ENCODE results near the gene CDS2. TPM values are rescaled to one million over a fixed set of nuclear protein-coding genes. Genes with fewer than 3 reads are reported as not detected.

The CDS2 gene
- total RNA-seq, 1 experiment from 2014 or later, result 37.5 TPM

- no peak for DNase-seq (ENCODE audit: low read depth, low spot score)
- no peak overlapping the region for H3K27ac ChIP-seq (ENCODE audit: low read depth, low read length)
- TF ChIP-seq, protein P1, sequence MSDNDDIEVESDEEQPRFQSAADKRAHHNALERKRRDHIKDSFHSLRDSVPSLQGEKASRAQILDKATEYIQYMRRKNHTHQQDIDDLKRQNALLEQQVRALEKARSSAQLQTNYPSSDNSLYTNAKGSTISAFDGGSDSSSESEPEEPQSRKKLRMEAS (IDR thresholded peaks at IDR 0.05), result no peak
- TF ChIP-seq EGR1 (IDR thresholded peaks at IDR 0.05; ENCODE audit: low read depth) (no peak), POLR2AphosphoS5 (IDR thresholded peaks at IDR 0.05; ENCODE audit: low read depth, low read length) (no peak), ATF3 (IDR thresholded peaks at IDR 0.05) (no peak), YY1 (IDR thresholded peaks at IDR 0.05; ENCODE audit: extremely low read depth, insufficient replicate concordance, low read depth, low read length) (no peak), EZH2phosphoT487 (IDR thresholded peaks at IDR 0.05; ENCODE audit: borderline replicate concordance) (no peak), RAD21 (IDR thresholded peaks at IDR 0.05; ENCODE audit: low read depth) (no peak), SRF (IDR thresholded peaks at IDR 0.05; ENCODE audit: low read depth) (no peak), SIN3A (IDR thresholded peaks at IDR 0.05; ENCODE audit: low read depth) (no peak), ELF1 (IDR thresholded peaks at IDR 0.05; ENCODE audit: borderline replicate concordance, low read depth) (no peak)
- H4K20me1 ChIP-seq (ENCODE audit: insufficient read depth), result no peaks in the 10 kb centered on the region
- intact Hi-C loops (cut with micrococcal nuclease), result no loop called here
- no peaks in the 10 kb centered on the region for H3K27me3 ChIP-seq (ENCODE audit: insufficient read depth, low read length)
- no peak overlapping the region for H3K4me2 ChIP-seq (ENCODE audit: low read length)
- H3K4me3 ChIP-seq (replicated peaks in 1 of 2; ENCODE audit: low read depth in 1 of 2, low read length in 2 of 2), result no peak overlapping the region
- H3K36me3 ChIP-seq (ENCODE audit: control insufficient read depth in 1 of 2, insufficient read depth in 2 of 2, low read length in 2 of 2), result peaks cover 0 to 4% of the 10 kb centered on the region in 2 experiments; a peak in 1 of 4 replicates
- no peaks in the 10 kb centered on the region for H3K79me2 ChIP-seq (ENCODE audit: insufficient read depth, low read length)
- H3K9me2 ChIP-seq (ENCODE audit: insufficient read depth), result no peaks in the 10 kb centered on the region
- H2AFZ ChIP-seq (ENCODE audit: low read depth, low read length, poor library complexity, severe bottlenecking), result no peak overlapping the region
- BruUV-seq (replicated peaks), result no TSS peak
- ChIA-PET POLR2A (no interaction called here), RAD21 (ENCODE audit: low non-redundant PET in 1 of 2, low total read pairs in 2 of 2, uncharacterized antibody in 2 of 2, unreplicated experiment in 2 of 2) (no interaction called here), CTCF (no interaction called here)
- H3K4me1 ChIP-seq (ENCODE audit: control insufficient read depth in 1 of 2, insufficient read depth in 2 of 2, low read length in 2 of 2), result peaks cover 0 to 5% of the 10 kb centered on the region in 2 experiments; a peak in 1 of 4 replicates
- no peaks in the 10 kb centered on the region for H3K9me3 ChIP-seq (ENCODE audit: control insufficient read depth in 1 of 2, insufficient read depth in 1 of 2, low read depth in 1 of 2, low read length in 2 of 2)
- ATAC-seq, result no peak
- H3K9ac ChIP-seq (ENCODE audit: low read length), result no peak overlapping the region
Observed at GRCh38 chr20:5178046-5178445, 51.2 kb downstream of the CDS2 start.

DNA sequence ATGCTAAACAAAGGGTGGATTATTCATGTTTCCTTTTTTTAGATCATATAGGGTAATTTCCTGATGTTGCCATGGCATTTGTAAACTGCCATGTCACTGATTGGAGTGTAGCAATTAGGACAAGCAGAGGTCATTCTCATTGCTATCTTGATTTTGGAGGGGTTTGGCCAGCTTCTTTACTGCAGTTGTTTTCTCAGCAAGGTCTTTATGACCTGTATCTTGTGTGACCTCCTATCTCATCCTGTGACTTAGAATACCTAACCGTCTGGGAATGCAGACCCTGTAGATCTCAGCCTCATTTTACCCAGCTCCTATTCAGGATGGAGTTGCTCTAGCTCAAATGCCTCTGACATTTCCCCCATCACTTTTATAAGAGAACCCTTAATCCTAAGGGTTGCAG is 53.6 kb downstream of the CDS2 start:
- peaks cover 0 to 5% of the 10 kb centered on the region in 2 experiments; a peak in 1 of 4 replicates for H3K4me1 ChIP-seq (ENCODE audit: control insufficient read depth in 1 of 2, insufficient read depth in 2 of 2, low read length in 2 of 2)
- ChIA-PET RAD21 (ENCODE audit: low non-redundant PET in 1 of 2, low total read pairs in 2 of 2, uncharacterized antibody in 2 of 2, unreplicated experiment in 2 of 2) (no interaction called here), CTCF (interaction anchor here (1.3 to 1.7 kb wide), 2 partner anchors 10 to 11 kb away, joined by 3 to 6 read pairs; no protein-coding TSS in a partner anchor), POLR2A (no interaction called here)
- H3K36me3 ChIP-seq (ENCODE audit: control insufficient read depth in 1 of 2, insufficient read depth in 2 of 2, low read length in 2 of 2), result peaks cover 2 to 4% of the 10 kb centered on the region in 2 experiments; a peak in 3 of 4 replicates
- H4K20me1 ChIP-seq (ENCODE audit: insufficient read depth), result no peaks in the 10 kb centered on the region
- no TSS peak for BruUV-seq (replicated peaks)
- TF ChIP-seq EGR1 (IDR thresholded peaks at IDR 0.05; ENCODE audit: low read depth), result no peak
- no peak for TF ChIP-seq SP1 (IDR thresholded peaks at IDR 0.05; ENCODE audit: low read depth)
- TF ChIP-seq POLR2A (IDR thresholded peaks at IDR 0.05; ENCODE audit: borderline replicate concordance, extremely low read depth, insufficient read depth, insufficient read length), result no peak
- DNase-seq (ENCODE audit: low read depth, low spot score), result no peak
- no peaks in the 10 kb centered on the region for H3K27me3 ChIP-seq (ENCODE audit: insufficient read depth, low read length)
- no peak overlapping the region for H3K4me2 ChIP-seq (ENCODE audit: low read length)
- intact Hi-C loops (cut with micrococcal nuclease), result no loop called here
- H3K4me3 ChIP-seq (replicated peaks in 1 of 2; ENCODE audit: low read depth in 1 of 2, low read length in 2 of 2), result no peak overlapping the region
- no peaks in the 10 kb centered on the region for H3K9me3 ChIP-seq (ENCODE audit: control insufficient read depth in 1 of 2, insufficient read depth in 1 of 2, low read depth in 1 of 2, low read length in 2 of 2)
- no peaks in the 10 kb centered on the region for H3K9me2 ChIP-seq (ENCODE audit: insufficient read depth)
- no peak overlapping the region for H3K9ac ChIP-seq (ENCODE audit: low read length)
- no peak overlapping the region for H3K27ac ChIP-seq (ENCODE audit: low read depth, low read length)
- H3K79me2 ChIP-seq (ENCODE audit: insufficient read depth, low read length), result no peaks in the 10 kb centered on the region
- H2AFZ ChIP-seq (ENCODE audit: low read depth, low read length, poor library complexity, severe bottlenecking), result no peak overlapping the region
- ATAC-seq, result no peak
